WI38 (cell line): ENCODE measurements around the gene FAM184B.

ENCODE experiments used
- H3K4me3 ChIP-seq: 2 replicates; pipeline ENCODE4 v1.5.1; 2011; ENCODE audit warnings: low read depth, mild to moderate bottlenecking, control low read depth, low read length
- TF ChIP-seq, protein P1 (sequence below): IDR thresholded peaks from 2 replicates; pipeline ENCODE4 v1.5.1; 2012; ENCODE audit warnings: low read depth, mild to moderate bottlenecking, control low read depth, low read length

The FAM184B gene

DNA sequence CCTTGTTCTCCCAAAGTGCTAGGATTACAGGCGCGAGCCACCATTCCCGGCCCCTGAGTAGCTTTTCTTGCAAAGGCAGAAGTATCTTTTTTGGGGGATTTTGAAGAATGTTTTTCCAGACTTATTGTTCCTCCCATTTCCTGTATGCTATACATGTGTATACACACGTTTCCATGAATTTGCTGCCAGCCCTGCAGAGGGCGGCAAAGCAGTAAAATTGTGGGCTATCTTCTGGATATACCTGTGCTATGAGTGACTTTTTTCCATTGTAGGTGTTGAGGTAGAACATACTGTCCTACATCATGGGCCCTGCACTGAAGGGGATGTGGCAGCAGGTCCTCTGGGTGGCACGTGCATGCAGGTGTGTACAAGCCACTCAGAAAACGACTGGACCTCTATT is 183.9 kb downstream of the FAM184B start:
- TF ChIP-seq, protein P1, sequence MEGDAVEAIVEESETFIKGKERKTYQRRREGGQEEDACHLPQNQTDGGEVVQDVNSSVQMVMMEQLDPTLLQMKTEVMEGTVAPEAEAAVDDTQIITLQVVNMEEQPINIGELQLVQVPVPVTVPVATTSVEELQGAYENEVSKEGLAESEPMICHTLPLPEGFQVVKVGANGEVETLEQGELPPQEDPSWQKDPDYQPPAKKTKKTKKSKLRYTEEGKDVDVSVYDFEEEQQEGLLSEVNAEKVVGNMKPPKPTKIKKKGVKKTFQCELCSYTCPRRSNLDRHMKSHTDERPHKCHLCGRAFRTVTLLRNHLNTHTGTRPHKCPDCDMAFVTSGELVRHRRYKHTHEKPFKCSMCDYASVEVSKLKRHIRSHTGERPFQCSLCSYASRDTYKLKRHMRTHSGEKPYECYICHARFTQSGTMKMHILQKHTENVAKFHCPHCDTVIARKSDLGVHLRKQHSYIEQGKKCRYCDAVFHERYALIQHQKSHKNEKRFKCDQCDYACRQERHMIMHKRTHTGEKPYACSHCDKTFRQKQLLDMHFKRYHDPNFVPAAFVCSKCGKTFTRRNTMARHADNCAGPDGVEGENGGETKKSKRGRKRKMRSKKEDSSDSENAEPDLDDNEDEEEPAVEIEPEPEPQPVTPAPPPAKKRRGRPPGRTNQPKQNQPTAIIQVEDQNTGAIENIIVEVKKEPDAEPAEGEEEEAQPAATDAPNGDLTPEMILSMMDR = peak; percentile 15; the same call in 1 of the 2 replicates
- no peak overlapping the region for H3K4me3 ChIP-seq

DNA sequence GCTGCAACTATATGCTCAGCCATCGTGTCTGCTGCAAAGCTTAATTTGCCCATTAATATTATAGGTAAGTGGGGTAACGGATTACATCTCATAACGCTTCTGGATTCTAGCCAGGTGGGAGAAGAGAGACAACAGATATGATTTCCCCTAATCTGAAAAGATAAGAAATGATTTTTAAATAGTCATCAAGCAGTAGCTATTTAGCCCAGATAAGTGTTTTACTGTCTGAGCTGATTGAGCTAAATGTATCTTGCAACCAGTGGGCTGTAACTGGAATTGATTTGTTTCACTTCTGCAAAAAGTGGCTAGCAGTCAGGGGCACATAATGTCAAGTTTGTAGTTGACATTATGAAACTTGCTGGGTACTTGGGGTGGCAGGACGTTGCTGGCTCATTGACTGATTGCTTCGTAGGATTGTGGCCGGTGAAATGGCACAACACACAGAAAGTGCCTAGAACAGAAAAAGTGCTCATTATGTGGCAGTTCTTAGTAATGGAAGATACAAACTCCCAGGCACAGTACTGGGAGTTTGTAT is 185.9 kb downstream of the FAM184B start:
- no peak overlapping the region for H3K4me3 ChIP-seq
- TF ChIP-seq, protein P1 = no peak

DNA sequence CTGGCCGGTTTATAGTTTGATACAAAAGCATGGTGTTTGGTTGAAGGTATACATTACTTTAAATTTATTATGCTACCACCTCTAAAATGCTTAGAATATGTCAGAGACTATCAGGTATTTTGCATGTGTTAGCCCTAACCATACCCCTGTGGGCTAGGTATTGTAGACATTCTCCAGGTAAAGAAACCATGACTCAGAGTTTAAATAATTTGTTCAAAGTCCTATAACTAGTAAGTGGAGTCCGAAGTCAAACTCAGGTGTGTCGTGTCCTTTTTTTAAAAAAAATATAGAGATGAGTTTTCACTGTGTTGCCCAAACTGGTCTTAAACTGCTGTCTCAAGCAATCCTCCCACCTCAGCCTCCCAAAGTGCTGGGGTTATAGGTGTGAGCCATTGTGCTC is 192.1 kb downstream of the FAM184B start:
- no peak overlapping the region for H3K4me3 ChIP-seq
- TF ChIP-seq, protein P1 = no peak

DNA sequence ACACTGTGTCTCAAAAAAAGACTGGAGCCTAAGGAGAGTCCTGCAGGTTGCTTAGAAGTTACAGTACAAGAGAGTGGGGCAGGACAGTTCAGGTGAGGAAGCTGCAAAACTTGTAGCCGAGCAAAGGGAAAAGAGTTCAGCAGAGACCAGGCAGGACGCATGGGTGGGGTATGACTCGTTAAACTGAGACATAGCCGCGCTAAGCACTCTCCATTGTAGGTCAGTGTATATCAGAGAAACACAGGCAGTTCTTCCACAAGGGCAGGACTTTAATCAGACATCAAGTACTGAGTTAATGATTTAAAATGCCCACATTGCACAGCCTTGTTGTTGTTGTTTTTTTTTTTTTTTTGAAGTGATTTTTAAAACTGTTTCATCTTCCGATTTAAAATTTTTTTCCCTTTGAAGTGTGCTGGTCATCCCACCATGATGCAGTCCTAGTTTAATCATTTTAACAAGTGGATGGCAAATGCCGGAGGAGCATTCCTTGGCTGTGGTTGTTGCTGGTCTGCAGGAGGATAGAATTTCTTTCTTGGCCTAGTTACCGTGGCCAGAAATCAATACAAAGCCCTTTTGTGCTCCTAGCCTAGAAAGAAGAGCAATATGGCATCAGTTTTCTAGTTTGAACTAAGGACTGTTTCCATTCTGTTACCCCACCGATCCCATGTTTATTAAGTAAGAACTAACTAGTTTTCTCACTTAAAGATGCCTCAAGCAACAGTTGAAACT is 194.2 kb downstream of the FAM184B start:
- H3K4me3 ChIP-seq = no peak overlapping the region
- TF ChIP-seq, protein P1 = no peak

DNA sequence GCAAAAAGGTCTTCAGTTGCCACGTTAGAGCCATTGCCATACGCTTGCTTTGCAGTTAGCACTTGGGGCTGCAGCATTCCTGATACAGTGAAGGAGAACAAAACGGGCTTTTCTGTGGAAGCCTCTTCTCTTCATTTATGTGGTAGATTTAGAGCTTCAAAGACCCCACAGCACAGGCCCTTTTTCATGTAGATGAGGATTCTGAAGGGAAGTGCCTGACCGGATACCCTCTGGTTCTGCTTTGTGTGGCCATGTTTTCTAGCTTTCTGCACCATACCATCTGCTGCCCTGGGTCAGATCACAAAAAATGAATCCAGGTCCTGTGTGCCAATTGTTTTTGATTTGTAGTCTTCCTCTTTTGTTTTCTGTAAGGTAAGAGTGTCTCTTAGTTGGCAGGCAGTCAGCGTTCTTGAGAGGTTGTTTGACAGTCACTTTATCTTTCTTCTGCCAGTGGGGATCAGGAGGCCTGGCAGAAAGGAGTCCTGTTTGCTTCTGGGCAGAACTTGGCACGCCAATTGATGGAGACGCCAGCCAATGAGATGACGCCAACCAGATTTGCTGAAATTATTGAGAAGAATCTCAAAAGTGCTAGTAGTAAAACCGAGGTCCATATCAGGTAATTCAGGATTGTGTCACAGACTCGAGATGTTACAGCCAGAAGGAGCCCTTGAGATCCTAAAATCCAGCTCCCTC is 196.8 kb downstream of the FAM184B start:
- TF ChIP-seq, protein P1 = no peak
- no peak overlapping the region for H3K4me3 ChIP-seq

DNA sequence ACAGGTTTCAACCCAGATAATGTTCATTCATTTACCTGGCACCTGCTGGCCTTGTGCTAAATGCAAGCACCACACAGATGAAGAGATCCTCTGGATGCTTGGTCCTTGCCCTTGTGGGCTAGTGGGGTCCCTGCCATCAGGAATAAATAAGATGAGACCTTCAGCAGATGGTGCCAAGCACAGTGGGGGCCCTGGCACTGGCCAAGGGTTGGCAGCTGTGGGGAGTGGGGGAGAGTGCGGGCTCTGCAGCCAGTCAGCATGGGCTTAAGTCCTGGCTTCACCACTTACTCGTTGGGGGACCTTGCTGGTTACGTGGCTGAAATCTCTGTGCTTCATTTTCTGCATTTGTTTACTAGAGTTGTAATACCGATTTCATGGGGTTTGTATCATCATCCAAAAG is 197.5 kb downstream of the FAM184B start:
- TF ChIP-seq, protein P1 = no peak
- no peak overlapping the region for H3K4me3 ChIP-seq

DNA sequence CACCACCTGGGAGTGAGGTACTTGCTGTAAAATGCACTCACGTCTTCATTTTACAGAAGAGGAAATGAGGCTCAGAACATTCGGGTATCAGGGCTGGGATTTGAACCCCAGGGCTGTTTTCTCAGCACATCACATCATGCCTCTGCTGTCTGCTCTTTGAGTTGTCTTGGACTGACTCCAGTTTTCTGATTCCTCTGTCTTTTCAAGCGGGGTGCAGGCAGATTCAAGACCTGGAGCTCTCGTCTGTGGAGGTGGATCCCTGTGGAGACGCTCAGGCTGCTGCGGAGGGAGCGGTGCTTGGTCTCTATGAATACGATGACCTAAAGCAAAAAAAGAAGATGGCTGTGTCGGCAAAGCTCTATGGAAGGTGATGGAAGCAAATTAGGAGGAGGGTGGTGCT is 198.1 kb downstream of the FAM184B start:
- TF ChIP-seq, protein P1 = no peak
- H3K4me3 ChIP-seq = no peak overlapping the region
